ENCODE measurements around the gene PPM1N. TPM values are rescaled to one million over a fixed set of nuclear protein-coding genes. Genes with fewer than 3 reads are reported as not detected.
A peak's percentile ranks its signal among the peaks of the same experiment; 100 is the strongest.

PPM1N gene
- total RNA-seq, 1 experiment from 2014 or later, result 5.2 TPM

- intact Hi-C loops (cut with micrococcal nuclease), result no loop called here
- Histone ChIP-seq H3K4me3 (replicated peaks in 1 of 2; ENCODE audit: low read depth in 1 of 2, low read length in 2 of 2) (peak overlapping the region; percentile 53 to 64), H2AFZ (ENCODE audit: low read depth, low read length, poor library complexity, severe bottlenecking) (no peak overlapping the region), H3K4me1 (ENCODE audit: control insufficient read depth in 1 of 2, insufficient read depth in 2 of 2, low read length in 2 of 2) (peaks cover 25 to 53% of the 10 kb centered on the region in 2 experiments), H3K9ac (ENCODE audit: low read length) (peak overlapping the region; percentile 51), H3K36me3 (ENCODE audit: control insufficient read depth in 1 of 2, insufficient read depth in 2 of 2, low read length in 2 of 2) (no peaks in the 10 kb centered on the region), H3K27me3 (ENCODE audit: insufficient read depth, low read length) (peaks cover 10% of the 10 kb centered on the region; the same call in 1 of the 2 replicates), H3K9me2 (ENCODE audit: insufficient read depth) (no peaks in the 10 kb centered on the region), H4K20me1 (ENCODE audit: insufficient read depth) (no peaks in the 10 kb centered on the region), H3K79me2 (ENCODE audit: insufficient read depth, low read length) (no peaks in the 10 kb centered on the region), H3K9me3 (ENCODE audit: control insufficient read depth in 1 of 2, insufficient read depth in 1 of 2, low read depth in 1 of 2, low read length in 2 of 2) (no peaks in the 10 kb centered on the region), H3K27ac (ENCODE audit: low read depth, low read length) (peak overlapping the region; percentile 47; the same call in 1 of the 2 replicates), H3K4me2 (ENCODE audit: low read length) (peak overlapping the region; percentile 94)
- ATAC-seq (peak; percentile 17), DNase-seq (ENCODE audit: low read depth, low spot score) (no peak)
- ChIA-PET POLR2A (interaction anchor here (1.0 to 1.5 kb wide), 2 partner anchors 18 to 145 kb away, joined by 3 to 5 read pairs; no protein-coding TSS in a partner anchor), CTCF (interaction anchor here (5.3 kb wide), 1 partner anchor 11 kb away, joined by 33 read pairs; no protein-coding TSS in a partner anchor), RAD21 (ENCODE audit: low non-redundant PET in 1 of 2, low total read pairs in 2 of 2, uncharacterized antibody in 2 of 2, unreplicated experiment in 2 of 2) (interaction anchor here in 1 of 2 experiments (1.2 kb wide), 1 partner anchor 146 kb away, joined by 3 read pairs; no protein-coding TSS in a partner anchor)
- no TSS peak for BruUV-seq (replicated peaks)
- TF ChIP-seq REST (IDR thresholded peaks at IDR 0.05; ENCODE audit: low read depth) (peak; percentile 97), EGR1 (IDR thresholded peaks at IDR 0.05; ENCODE audit: low read depth) (no peak), CTCF (IDR thresholded peaks at IDR 0.05 in 2 of 3, conservative IDR thresholded peaks at IDR 0.05 in 1 of 3; ENCODE audit: borderline replicate concordance in 1 of 3, insufficient read depth in 1 of 3, low read depth in 2 of 3, low read length in 2 of 3) (no peak), SIN3A (IDR thresholded peaks at IDR 0.05; ENCODE audit: low read depth) (peak; percentile 49; the same call in 1 of the 2 replicates), RAD21 (IDR thresholded peaks at IDR 0.05; ENCODE audit: low read depth) (no peak)
Measured at GRCh38 chr19:45496349-45496953, 1.8 kb upstream of the PPM1N start.
